ENCODE data around the gene TRIM17. TPM values are rescaled to one million over a fixed set of nuclear protein-coding genes. Genes with fewer than 3 reads are reported as not detected.

TRIM17 gene
- total RNA-seq, 1 experiment from 2014 or later, result not detected

DNA sequence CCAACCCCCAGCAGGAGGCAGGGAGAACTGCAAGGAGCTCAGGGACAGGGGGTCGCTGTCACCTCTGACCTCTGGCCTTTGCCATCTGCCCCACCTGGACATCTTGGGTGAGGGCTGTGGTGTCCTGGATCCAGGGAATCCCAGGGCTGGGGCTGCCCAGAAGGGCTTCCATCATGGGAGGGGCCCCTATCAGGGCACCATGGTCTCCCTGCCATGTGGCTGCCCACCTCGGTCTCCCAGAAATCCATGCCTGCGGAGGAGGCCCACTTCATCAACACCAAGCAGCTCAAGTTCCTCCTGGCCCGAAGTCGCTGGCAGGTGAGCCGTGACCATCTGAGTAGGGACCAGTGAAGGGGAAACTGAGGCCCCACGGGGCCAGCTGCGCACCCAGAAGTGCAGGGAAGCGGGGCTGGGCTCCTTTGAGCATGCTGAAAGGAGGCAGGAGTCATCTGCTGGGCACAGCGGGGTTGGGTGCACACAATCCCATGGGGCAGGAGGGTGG, 46.2 kb downstream of the TRIM17 start:
- H3K4me1 ChIP-seq (ENCODE audit: control insufficient read depth in 1 of 2, insufficient read depth in 2 of 2, low read length in 2 of 2), result peaks cover 0 to 33% of the 10 kb centered on the region in 2 experiments; a peak in 3 of 4 replicates
- H4K20me1 ChIP-seq (ENCODE audit: insufficient read depth), result no peaks in the 10 kb centered on the region
- RAD21 ChIA-PET (ENCODE audit: low non-redundant PET in 1 of 2, low total read pairs in 2 of 2, uncharacterized antibody in 2 of 2, unreplicated experiment in 2 of 2), result no interaction called here
- no peaks in the 10 kb centered on the region for H3K9me2 ChIP-seq (ENCODE audit: insufficient read depth)
- H3K27ac ChIP-seq (ENCODE audit: low read depth, low read length), result no peak overlapping the region
- POLR2A ChIA-PET, result no interaction called here
- H3K27me3 ChIP-seq (ENCODE audit: insufficient read depth, low read length), result no peaks in the 10 kb centered on the region
- BruUV-seq (replicated peaks), result no TSS peak
- DNase-seq (ENCODE audit: low read depth, low spot score) (no peak), ATAC-seq (no peak)
- H3K36me3 ChIP-seq (ENCODE audit: control insufficient read depth in 1 of 2, insufficient read depth in 2 of 2, low read length in 2 of 2), result no peaks in the 10 kb centered on the region
- H3K9me3 ChIP-seq (ENCODE audit: control insufficient read depth in 1 of 2, insufficient read depth in 1 of 2, low read depth in 1 of 2, low read length in 2 of 2), result no peaks in the 10 kb centered on the region
- CTCF ChIA-PET, result no interaction called here
- no peaks in the 10 kb centered on the region for H3K79me2 ChIP-seq (ENCODE audit: insufficient read depth, low read length)
- TF ChIP-seq YY1 (IDR thresholded peaks at IDR 0.05; ENCODE audit: extremely low read depth, insufficient replicate concordance, low read depth, low read length) (no peak), POLR2A (IDR thresholded peaks at IDR 0.05; ENCODE audit: borderline replicate concordance, extremely low read depth, insufficient read depth, insufficient read length) (no peak), TCF7L2 (IDR thresholded peaks at IDR 0.05; ENCODE audit: borderline replicate concordance, extremely low read depth, insufficient read depth, insufficient read length) (no peak)
- no peak overlapping the region for H3K9ac ChIP-seq (ENCODE audit: low read length)
- H3K4me2 ChIP-seq (ENCODE audit: low read length), result peak overlapping the region; percentile 47
- H2AFZ ChIP-seq (ENCODE audit: low read depth, low read length, poor library complexity, severe bottlenecking), result no peak overlapping the region
- intact Hi-C loops (cut with micrococcal nuclease), result no loop called here
- no peak overlapping the region for H3K4me3 ChIP-seq (replicated peaks in 1 of 2; ENCODE audit: low read depth in 1 of 2, low read length in 2 of 2)

DNA sequence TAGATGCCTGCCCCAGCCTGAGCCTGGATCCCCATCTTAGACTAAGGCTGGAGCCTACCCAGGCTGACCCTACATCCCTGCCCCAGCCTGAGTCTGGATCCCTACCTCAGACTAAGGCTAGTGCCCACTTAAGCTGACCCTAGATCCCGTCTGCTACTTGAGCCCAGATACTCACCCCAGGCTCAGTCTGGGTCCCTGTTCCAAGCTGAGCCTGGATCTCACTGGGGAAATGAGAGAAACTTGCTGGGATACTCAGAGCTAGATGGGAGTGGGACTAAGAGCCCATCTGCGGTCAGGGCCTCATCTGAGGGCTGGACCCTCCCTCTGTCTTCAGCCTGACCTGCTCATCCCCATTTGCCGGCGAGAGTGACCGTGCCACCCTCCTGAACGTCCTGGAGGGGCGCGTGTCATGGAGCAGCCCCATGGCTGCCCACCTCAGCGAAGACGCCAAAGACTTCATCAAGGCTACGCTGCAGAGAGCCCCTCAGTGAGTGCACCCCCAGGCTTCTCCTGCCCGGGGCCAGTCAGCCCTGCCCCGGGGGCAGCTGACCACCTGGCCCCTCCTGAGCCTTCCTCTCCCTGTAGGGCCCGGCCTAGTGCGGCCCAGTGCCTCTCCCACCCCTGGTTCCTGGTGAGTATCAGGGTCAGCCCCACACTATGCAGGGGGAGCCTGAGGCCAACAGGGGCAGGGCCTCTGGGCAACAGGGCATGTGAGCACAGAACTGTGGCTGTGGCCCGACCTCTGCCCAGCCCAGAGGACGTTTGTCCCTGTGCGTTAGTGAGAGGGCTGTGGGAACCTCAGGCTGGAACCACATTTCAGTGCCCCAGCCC, 46.8 kb downstream of the TRIM17 start:
- Histone ChIP-seq H3K27ac (ENCODE audit: low read depth, low read length) (no peak overlapping the region), H2AFZ (ENCODE audit: low read depth, low read length, poor library complexity, severe bottlenecking) (no peak overlapping the region), H3K9me3 (ENCODE audit: control insufficient read depth in 1 of 2, insufficient read depth in 1 of 2, low read depth in 1 of 2, low read length in 2 of 2) (no peaks in the 10 kb centered on the region), H3K4me2 (ENCODE audit: low read length) (no peak overlapping the region), H3K4me1 (ENCODE audit: control insufficient read depth in 1 of 2, insufficient read depth in 2 of 2, low read length in 2 of 2) (peaks cover 0 to 33% of the 10 kb centered on the region in 2 experiments; a peak in 3 of 4 replicates), H4K20me1 (ENCODE audit: insufficient read depth) (no peaks in the 10 kb centered on the region), H3K36me3 (ENCODE audit: control insufficient read depth in 1 of 2, insufficient read depth in 2 of 2, low read length in 2 of 2) (no peaks in the 10 kb centered on the region), H3K9me2 (ENCODE audit: insufficient read depth) (no peaks in the 10 kb centered on the region), H3K4me3 (replicated peaks in 1 of 2; ENCODE audit: low read depth in 1 of 2, low read length in 2 of 2) (no peak overlapping the region), H3K9ac (ENCODE audit: low read length) (no peak overlapping the region), H3K79me2 (ENCODE audit: insufficient read depth, low read length) (no peaks in the 10 kb centered on the region), H3K27me3 (ENCODE audit: insufficient read depth, low read length) (no peaks in the 10 kb centered on the region)
- ChIA-PET RAD21 (ENCODE audit: low non-redundant PET in 1 of 2, low total read pairs in 2 of 2, uncharacterized antibody in 2 of 2, unreplicated experiment in 2 of 2) (no interaction called here), POLR2A (no interaction called here), CTCF (no interaction called here)
- intact Hi-C loops (cut with micrococcal nuclease), result no loop called here
- BruUV-seq (replicated peaks), result no TSS peak
- DNase-seq (ENCODE audit: low read depth, low spot score) (no peak), ATAC-seq (no peak)
- TF ChIP-seq, protein P1, sequence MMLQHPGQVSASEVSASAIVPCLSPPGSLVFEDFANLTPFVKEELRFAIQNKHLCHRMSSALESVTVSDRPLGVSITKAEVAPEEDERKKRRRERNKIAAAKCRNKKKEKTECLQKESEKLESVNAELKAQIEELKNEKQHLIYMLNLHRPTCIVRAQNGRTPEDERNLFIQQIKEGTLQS (IDR thresholded peaks at IDR 0.05), result no peak
- TF ChIP-seq ELF1 (IDR thresholded peaks at IDR 0.05; ENCODE audit: borderline replicate concordance, low read depth), result no peak
- no peak for TF ChIP-seq CEBPB (IDR thresholded peaks at IDR 0.05; ENCODE audit: low read depth)
- no peak for TF ChIP-seq SRF (IDR thresholded peaks at IDR 0.05; ENCODE audit: low read depth)
- TF ChIP-seq TCF7L2 (IDR thresholded peaks at IDR 0.05; ENCODE audit: borderline replicate concordance, extremely low read depth, insufficient read depth, insufficient read length), result no peak
- no peak for TF ChIP-seq ZFX (IDR thresholded peaks at IDR 0.05)
- TF ChIP-seq EGR1 (IDR thresholded peaks at IDR 0.05; ENCODE audit: low read depth), result no peak
- TF ChIP-seq EZH2 (IDR thresholded peaks at IDR 0.05), result no peak
- TF ChIP-seq SIN3A (IDR thresholded peaks at IDR 0.05; ENCODE audit: low read depth), result no peak
- TF ChIP-seq, protein P2, sequence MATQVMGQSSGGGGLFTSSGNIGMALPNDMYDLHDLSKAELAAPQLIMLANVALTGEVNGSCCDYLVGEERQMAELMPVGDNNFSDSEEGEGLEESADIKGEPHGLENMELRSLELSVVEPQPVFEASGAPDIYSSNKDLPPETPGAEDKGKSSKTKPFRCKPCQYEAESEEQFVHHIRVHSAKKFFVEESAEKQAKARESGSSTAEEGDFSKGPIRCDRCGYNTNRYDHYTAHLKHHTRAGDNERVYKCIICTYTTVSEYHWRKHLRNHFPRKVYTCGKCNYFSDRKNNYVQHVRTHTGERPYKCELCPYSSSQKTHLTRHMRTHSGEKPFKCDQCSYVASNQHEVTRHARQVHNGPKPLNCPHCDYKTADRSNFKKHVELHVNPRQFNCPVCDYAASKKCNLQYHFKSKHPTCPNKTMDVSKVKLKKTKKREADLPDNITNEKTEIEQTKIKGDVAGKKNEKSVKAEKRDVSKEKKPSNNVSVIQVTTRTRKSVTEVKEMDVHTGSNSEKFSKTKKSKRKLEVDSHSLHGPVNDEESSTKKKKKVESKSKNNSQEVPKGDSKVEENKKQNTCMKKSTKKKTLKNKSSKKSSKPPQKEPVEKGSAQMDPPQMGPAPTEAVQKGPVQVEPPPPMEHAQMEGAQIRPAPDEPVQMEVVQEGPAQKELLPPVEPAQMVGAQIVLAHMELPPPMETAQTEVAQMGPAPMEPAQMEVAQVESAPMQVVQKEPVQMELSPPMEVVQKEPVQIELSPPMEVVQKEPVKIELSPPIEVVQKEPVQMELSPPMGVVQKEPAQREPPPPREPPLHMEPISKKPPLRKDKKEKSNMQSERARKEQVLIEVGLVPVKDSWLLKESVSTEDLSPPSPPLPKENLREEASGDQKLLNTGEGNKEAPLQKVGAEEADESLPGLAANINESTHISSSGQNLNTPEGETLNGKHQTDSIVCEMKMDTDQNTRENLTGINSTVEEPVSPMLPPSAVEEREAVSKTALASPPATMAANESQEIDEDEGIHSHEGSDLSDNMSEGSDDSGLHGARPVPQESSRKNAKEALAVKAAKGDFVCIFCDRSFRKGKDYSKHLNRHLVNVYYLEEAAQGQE (IDR thresholded peaks at IDR 0.05; ENCODE audit: low read depth), result no peak
- TF ChIP-seq, protein P3, sequence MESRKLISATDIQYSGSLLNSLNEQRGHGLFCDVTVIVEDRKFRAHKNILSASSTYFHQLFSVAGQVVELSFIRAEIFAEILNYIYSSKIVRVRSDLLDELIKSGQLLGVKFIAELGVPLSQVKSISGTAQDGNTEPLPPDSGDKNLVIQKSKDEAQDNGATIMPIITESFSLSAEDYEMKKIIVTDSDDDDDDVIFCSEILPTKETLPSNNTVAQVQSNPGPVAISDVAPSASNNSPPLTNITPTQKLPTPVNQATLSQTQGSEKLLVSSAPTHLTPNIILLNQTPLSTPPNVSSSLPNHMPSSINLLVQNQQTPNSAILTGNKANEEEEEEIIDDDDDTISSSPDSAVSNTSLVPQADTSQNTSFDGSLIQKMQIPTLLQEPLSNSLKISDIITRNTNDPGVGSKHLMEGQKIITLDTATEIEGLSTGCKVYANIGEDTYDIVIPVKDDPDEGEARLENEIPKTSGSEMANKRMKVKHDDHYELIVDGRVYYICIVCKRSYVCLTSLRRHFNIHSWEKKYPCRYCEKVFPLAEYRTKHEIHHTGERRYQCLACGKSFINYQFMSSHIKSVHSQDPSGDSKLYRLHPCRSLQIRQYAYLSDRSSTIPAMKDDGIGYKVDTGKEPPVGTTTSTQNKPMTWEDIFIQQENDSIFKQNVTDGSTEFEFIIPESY (IDR thresholded peaks at IDR 0.05; ENCODE audit: extremely low read depth, insufficient replicate concordance, low read length), result no peak
- no peak for TF ChIP-seq POLR2AphosphoS5 (IDR thresholded peaks at IDR 0.05; ENCODE audit: low read depth, low read length)

Data from HCT116 (cell line).